Osteocyte (in vitro differentiated cells): ENCODE results near the gene ACSF3. TPM values are rescaled to one million over a fixed set of nuclear protein-coding genes. Genes with fewer than 3 reads are reported as not detected.
A peak's percentile ranks its signal among the peaks of the same experiment; 100 is the strongest.

ENCODE experiments used
- DNase-seq: peaks from one replicate; pipeline ENCODE4 v3.0.0; 2021; ENCODE audit warnings: mixed read lengths; ENCODE audit not compliant: unreplicated experiment; ENCODE audit errors: extremely low spot score
- H3K27ac Mint-ChIP-seq: one replicate; pipeline ENCODE4 v1.8.0; 2021; ENCODE audit warnings: mild to moderate bottlenecking, mixed read lengths; ENCODE audit not compliant: unreplicated experiment
- H3K27me3 Mint-ChIP-seq: one replicate; pipeline ENCODE4 v1.8.0; 2021; ENCODE audit warnings: mixed read lengths; ENCODE audit not compliant: unreplicated experiment
- H3K36me3 Mint-ChIP-seq: one replicate; pipeline ENCODE4 v1.8.0; 2021; ENCODE audit warnings: mixed read lengths; ENCODE audit not compliant: unreplicated experiment
- H3K4me1 Mint-ChIP-seq: one replicate; pipeline ENCODE4 v1.8.0; 2021; ENCODE audit warnings: mixed read lengths; ENCODE audit not compliant: unreplicated experiment
- H3K4me3 Mint-ChIP-seq: one replicate; pipeline ENCODE4 v1.8.0; 2021; ENCODE audit warnings: mild to moderate bottlenecking, moderate library complexity, mixed read lengths; ENCODE audit not compliant: unreplicated experiment
- H3K9me3 Mint-ChIP-seq: one replicate; pipeline ENCODE4 v1.8.0; 2021; ENCODE audit warnings: mixed read lengths; ENCODE audit not compliant: unreplicated experiment
- CTCF ChIP-seq: fragments of 200-600 bp; sonication (generic); IDR thresholded peaks from 2 replicates; pipeline ENCODE4 v1.5.0; 2021; ENCODE audit warnings: antibody characterized with exemption, mild to moderate bottlenecking, moderate library complexity
- total RNA-seq: library from RNA; stranded (reverse); gene quantifications from 2 replicates; pipeline ENCODE4 v1.2.1, GENCODE V29; 2021

The ACSF3 gene
- total RNA-seq, 1 donor from 2014 or later, result 33.5 TPM

- no peak for DNase-seq
- TF ChIP-seq CTCF, result no peak
- no peaks in the 10 kb centered on the region for H3K9me3 Mint-ChIP-seq
- H3K4me1 Mint-ChIP-seq, result peaks cover 16% of the 10 kb centered on the region
- no peak overlapping the region for H3K27ac Mint-ChIP-seq
- peaks cover 19% of the 10 kb centered on the region for H3K36me3 Mint-ChIP-seq
- H3K27me3 Mint-ChIP-seq, result no peaks in the 10 kb centered on the region
- no peak overlapping the region for H3K4me3 Mint-ChIP-seq
Observed at GRCh38 chr16:89152831-89153700, 59.4 kb downstream of the ACSF3 start.

- no peak for DNase-seq
- peaks cover 17% of the 10 kb centered on the region for H3K36me3 Mint-ChIP-seq
- TF ChIP-seq CTCF, result no peak
- H3K9me3 Mint-ChIP-seq, result no peaks in the 10 kb centered on the region
- H3K4me3 Mint-ChIP-seq, result no peak overlapping the region
- no peak overlapping the region for H3K27ac Mint-ChIP-seq
- peaks cover 16% of the 10 kb centered on the region for H3K4me1 Mint-ChIP-seq
- no peaks in the 10 kb centered on the region for H3K27me3 Mint-ChIP-seq
Observed at GRCh38 chr16:89153848-89154271, 60.2 kb downstream of the ACSF3 start.

DNA sequence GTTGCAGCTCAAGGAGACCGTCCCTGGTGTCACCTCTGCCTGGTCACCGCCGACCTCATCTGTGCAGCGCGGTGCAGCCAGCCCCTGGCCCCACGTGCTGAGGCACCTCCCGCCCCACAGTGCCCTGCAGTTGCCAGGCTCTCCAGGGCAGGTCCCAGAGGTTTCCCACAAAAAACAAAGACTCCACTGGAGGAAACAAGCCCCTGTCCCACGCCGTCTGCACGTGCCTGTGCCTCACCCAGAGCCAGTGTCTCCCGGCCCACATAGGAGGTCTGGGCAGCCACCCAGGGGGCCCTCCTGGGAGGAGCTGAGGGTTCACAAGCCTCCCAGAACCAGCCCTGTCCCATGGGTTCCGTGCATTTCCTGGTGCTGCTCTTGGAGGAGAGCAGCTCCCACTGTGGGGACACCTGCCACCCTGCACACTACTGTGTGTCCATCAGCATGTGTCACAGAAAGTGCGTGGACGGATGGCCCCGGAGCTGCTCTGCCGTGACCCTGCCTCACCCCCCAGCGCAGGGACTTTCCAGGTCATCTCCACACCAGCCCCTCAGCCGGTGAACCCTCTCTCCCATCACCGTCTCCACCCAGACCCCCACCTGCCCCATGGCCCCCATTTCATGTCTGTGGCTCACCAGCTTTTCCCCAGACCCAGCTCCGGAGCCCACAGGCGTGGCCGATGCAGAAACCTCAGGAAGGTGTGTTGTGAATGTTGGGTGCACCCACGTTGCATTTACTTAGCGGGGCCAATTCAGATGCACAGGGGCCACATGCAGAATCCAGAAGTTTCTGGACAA, 60.9 kb downstream of the ACSF3 start:
- no peak for TF ChIP-seq CTCF
- Mint-ChIP-seq H3K4me1 (peaks cover 16% of the 10 kb centered on the region), H3K36me3 (peaks cover 10% of the 10 kb centered on the region), H3K9me3 (no peaks in the 10 kb centered on the region), H3K27me3 (no peaks in the 10 kb centered on the region), H3K4me3 (no peak overlapping the region), H3K27ac (no peak overlapping the region)
- DNase-seq, result no peak

DNA sequence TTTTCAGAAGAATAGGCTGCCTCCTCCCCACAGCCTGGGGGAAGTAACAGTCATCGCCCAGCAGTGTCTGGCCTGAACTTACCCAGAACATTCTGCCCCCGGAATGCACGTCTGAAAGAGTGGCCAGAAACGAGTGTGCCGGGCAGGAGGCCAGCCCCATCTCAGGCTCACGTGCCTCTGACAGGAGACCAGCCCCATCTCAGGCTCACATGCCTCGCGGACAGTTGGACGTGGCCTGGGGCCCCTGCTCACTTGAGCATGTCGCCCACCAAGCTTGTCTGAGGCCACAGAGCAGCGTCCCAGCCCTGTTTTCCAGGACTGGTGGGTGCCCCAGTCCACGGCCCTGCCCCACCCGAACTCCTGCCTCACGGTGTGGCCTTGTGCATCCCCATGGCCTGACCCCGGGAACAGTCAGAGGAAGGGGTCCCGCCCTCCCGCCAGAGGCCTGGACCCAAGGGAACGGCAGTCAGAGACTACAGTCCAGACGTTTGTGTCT, 61.6 kb downstream of the ACSF3 start:
- no peak for DNase-seq
- Mint-ChIP-seq H3K4me1 (peaks cover 16% of the 10 kb centered on the region), H3K4me3 (no peak overlapping the region), H3K36me3 (peaks cover 8% of the 10 kb centered on the region), H3K27me3 (no peaks in the 10 kb centered on the region), H3K9me3 (no peaks in the 10 kb centered on the region), H3K27ac (peak overlapping the region; percentile 62)
- TF ChIP-seq CTCF, result no peak
